AG09319 (cell line): Measurements from ENCODE around the gene REN.

Source experiments
- DNase-seq: peaks from one replicate; pipeline ENCODE4 v3.0.0-alpha.2; 2010; ENCODE audit warnings: low read depth; ENCODE audit errors: extremely low read depth
- CTCF ChIP-seq: IDR thresholded peaks from 2 replicates; pipeline ENCODE4 v1.5.1; 2011; ENCODE audit warnings: low read depth, mild to moderate bottlenecking, inconsistent platforms, low read length, moderate library complexity

Gene REN

GRCh38 chr1:204167730-204168129 lies 1.6 kb upstream of the REN start:
- no peak for TF ChIP-seq CTCF
- DNase-seq, result no peak

GRCh38 chr1:204162494-204163074 lies 3.6 kb downstream of the REN start:
- no peak; the same call in none of the 2 replicates for TF ChIP-seq CTCF
- DNase-seq, result peak; percentile 15

- no peak for TF ChIP-seq CTCF
- DNase-seq, result no peak
These were observed 4.3 kb downstream of the REN start for GRCh38 chr1:204161609-204162493.

GRCh38 chr1:204157962-204158361 lies 8.2 kb downstream of the REN start:
- DNase-seq, result no peak
- no peak for TF ChIP-seq CTCF

GRCh38 chr1:204155881-204156280 lies 10.3 kb downstream of the REN start:
- no peak for TF ChIP-seq CTCF
- DNase-seq, result no peak

- TF ChIP-seq CTCF, result no peak
- no peak for DNase-seq
These were observed 11.4 kb downstream of the REN start for GRCh38 chr1:204154568-204155255.

GRCh38 chr1:204153667-204154066 lies 12.5 kb downstream of the REN start:
- TF ChIP-seq CTCF, result no peak
- no peak for DNase-seq
